ENCODE measurements around the gene CSNK1G3.

The CSNK1G3 gene

DNA sequence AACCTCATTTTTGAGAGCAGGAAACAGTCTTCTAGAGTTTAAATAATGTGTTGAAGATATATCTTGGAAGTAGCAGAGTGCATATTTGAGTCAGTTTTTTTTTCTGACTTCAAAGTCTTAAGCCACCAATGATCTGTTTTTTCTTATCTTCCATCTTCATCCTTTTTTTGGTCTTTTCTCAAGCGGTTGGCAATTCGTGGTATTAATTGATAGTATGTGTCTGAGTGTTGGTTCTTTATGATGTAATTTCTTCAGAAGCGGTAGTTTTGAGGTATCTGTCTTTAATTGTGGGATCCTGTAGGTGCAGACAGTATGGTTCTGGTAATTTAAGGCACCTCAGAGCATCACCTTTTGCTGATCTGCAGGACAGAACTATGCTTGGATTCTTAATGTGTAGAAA lies 3.9 kb downstream of the CSNK1G3 start:
- H3K27ac ChIP-seq, result no peak overlapping the region
- TF ChIP-seq, protein P1, sequence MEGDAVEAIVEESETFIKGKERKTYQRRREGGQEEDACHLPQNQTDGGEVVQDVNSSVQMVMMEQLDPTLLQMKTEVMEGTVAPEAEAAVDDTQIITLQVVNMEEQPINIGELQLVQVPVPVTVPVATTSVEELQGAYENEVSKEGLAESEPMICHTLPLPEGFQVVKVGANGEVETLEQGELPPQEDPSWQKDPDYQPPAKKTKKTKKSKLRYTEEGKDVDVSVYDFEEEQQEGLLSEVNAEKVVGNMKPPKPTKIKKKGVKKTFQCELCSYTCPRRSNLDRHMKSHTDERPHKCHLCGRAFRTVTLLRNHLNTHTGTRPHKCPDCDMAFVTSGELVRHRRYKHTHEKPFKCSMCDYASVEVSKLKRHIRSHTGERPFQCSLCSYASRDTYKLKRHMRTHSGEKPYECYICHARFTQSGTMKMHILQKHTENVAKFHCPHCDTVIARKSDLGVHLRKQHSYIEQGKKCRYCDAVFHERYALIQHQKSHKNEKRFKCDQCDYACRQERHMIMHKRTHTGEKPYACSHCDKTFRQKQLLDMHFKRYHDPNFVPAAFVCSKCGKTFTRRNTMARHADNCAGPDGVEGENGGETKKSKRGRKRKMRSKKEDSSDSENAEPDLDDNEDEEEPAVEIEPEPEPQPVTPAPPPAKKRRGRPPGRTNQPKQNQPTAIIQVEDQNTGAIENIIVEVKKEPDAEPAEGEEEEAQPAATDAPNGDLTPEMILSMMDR (conservative IDR thresholded peaks at IDR 0.05), result no peak

DNA sequence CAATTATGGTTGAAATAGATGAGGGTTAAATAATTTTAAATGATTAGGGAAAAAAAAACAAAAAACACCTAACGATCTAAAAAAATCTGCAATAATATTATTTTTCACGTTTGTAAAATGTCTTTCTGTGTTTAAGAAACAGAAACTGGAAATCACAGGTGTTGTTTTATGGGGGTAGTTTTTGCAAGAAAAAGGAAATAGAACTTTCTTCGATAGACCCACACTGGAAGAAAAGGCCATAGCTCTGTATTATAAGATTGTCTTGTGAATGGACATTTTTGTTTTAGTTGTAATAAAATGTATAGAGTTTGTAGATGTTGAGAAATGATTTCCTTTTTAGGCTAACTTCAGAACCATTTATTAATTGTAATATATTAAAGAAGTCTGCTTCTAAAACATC lies 5.5 kb downstream of the CSNK1G3 start:
- no peak overlapping the region for H3K27ac ChIP-seq
- TF ChIP-seq, protein P1 (conservative IDR thresholded peaks at IDR 0.05), result no peak

DNA sequence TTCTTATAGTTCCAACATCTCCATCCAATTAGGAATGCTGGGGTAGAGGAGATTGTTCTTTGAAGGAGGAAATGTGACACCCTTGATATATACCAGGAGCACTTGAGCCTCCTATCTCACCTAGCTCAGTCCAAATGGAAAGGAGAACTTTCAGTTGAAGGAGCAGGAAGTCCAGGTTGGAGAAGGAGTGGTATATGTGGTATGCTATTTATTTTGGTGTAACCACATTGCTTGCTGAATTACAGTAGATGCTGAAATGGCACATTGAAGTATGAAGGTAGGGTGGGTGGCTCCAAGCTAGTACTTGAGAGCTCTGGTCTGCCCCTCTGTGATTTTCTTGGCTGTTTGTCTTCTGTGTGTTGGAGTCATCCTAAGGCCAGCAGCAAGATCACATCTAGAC lies 6.1 kb downstream of the CSNK1G3 start:
- TF ChIP-seq, protein P1 (conservative IDR thresholded peaks at IDR 0.05), result no peak
- no peak overlapping the region for H3K27ac ChIP-seq

DNA sequence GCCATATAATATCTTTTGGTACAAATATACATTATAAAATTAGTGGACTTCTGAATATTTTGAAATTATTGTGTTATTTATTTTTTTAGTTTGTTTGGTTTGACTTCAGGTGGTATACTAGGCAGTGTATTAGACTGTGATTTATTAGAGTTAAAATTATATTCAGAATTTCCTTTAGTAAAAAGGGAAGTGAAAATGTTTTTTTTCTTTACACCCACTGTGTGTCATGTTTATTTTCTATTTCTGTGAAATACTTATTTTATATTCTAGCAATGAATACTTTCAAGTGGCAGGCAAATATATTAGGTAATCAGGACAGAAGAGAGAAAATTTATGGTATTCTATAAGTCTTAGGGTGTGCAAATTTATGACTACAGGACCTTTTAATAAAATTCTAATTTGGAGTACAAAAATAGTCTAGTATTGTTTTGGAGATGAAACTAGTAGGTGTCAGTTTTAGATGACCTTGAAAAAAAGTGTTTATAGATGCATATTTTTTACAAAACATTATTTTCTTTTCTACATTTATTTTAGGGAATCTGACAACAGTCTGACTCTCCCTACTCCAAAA lies 8.8 kb downstream of the CSNK1G3 start:
- no peak overlapping the region for H3K27ac ChIP-seq
- TF ChIP-seq, protein P1 (conservative IDR thresholded peaks at IDR 0.05), result no peak

DNA sequence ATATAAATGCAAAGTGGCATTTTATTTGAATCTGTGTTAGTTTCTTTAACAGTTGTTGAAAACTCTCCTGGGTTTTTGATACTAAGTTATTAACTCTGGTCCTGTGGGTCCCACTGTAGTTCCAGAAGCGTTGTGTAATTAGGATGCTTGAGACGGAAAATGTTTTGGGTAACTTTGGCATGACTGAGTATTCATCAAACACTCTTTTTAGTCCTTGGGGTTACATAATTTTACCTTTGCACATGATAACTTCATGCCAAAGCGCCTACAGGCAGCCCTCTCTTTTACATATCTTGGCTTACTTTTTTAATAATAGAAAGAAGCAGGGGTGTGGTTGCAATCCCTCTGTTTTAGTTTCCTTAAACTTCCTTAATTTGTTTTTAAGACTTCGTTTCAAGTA lies 12.2 kb downstream of the CSNK1G3 start:
- TF ChIP-seq, protein P1 (conservative IDR thresholded peaks at IDR 0.05), result no peak

DNA sequence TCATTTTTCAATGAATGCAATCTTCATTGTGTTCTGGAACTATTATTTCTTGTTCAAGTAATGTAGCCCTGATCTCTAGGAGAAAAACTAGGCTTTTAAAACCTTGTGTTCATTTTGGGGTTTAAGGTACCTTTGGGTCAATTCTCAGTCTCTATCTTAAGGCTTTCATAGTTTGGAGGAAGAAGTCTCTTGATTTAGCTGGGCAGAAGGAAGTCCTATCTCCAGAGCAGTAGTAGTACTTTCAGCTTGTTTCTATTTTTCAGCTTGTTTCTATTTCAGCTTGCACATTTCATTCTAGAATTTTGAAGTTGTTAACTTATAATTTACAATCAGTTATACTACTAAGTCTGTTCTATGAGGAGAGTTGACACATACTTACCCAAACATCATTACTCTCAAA lies 15.2 kb downstream of the CSNK1G3 start:
- TF ChIP-seq, protein P1 (conservative IDR thresholded peaks at IDR 0.05), result no peak
- H3K27ac ChIP-seq, result no peak overlapping the region

More for the DNA sequence above, 12.2 kb downstream of the CSNK1G3 start:
- H3K27ac ChIP-seq, result no peak overlapping the region

DNA sequence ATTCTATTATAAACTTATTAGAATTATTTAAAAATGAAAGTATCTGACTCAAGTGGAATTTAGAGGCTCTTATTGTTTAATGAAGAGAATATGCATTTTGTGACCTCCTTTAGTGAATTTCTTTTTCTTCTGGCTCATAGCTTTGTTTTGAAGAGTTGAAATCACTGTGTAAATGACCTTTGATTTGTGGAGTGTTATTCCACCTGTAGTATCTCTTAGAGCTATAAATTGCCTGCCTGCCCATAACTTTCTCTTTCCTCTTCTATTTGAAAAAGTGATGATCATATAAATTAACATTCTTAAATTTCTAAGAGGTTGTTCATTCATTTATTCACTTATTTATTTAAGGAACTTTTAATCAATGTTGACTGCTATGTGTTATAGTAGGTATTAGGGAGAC lies 16.1 kb downstream of the CSNK1G3 start:
- H3K27ac ChIP-seq, result no peak overlapping the region
- TF ChIP-seq, protein P1 (conservative IDR thresholded peaks at IDR 0.05), result no peak

Data from VCaP (cell line).